IPS-15b (cell line): ENCODE measurements around the gene SERPINB7.

Source experiments
- H3K27me3 ChIP-seq: one replicate; pipeline ENCODE4 v1.6.1; 2013; ENCODE audit warnings: low read length; ENCODE audit not compliant: control insufficient read depth, insufficient read depth
- H3K36me3 ChIP-seq: one replicate; pipeline ENCODE4 v1.6.1; 2013; ENCODE audit warnings: low read length; ENCODE audit not compliant: control insufficient read depth, insufficient read depth
- H3K4me1 ChIP-seq: one replicate; pipeline ENCODE4 v1.6.1; 2013; ENCODE audit warnings: mild to moderate bottlenecking, low read length; ENCODE audit not compliant: control insufficient read depth, insufficient read depth
- H3K4me3 ChIP-seq: one replicate; pipeline ENCODE4 v1.5.1; 2013; ENCODE audit warnings: low read depth, low read length
- H3K9ac ChIP-seq: one replicate; pipeline ENCODE4 v1.6.1; 2013; ENCODE audit warnings: low read depth, mild to moderate bottlenecking, low read length
- H3K9me3 ChIP-seq: one replicate; pipeline ENCODE4 v1.6.1; 2013; ENCODE audit warnings: mild to moderate bottlenecking, low read length; ENCODE audit not compliant: control insufficient read depth, insufficient read depth

Gene SERPINB7

GRCh38 chr18:63775166-63775730 lies at the start of gene SERPINB7:
Gene SERPINB7, plus strand, starts transcription at chr18:63775418. Its CDS starts 6,955 bp downstream, at chr18:63782373.
- no peak within 1 kb of the TSS for H3K9ac ChIP-seq
- no peaks in the 10 kb centered on the region for H3K9me3 ChIP-seq
- no peaks in the 10 kb centered on the region for H3K27me3 ChIP-seq
- H3K4me1 ChIP-seq, result peaks cover 3% of the 10 kb centered on the region
- H3K4me3 ChIP-seq, result no peak within 1 kb of the TSS
- no peaks in the 10 kb centered on the region for H3K36me3 ChIP-seq

GRCh38 chr18:63725682-63726480 lies 49.3 kb upstream of the SERPINB7 start:
- Histone ChIP-seq H3K27me3 (no peaks in the 10 kb centered on the region), H3K9ac (no peak overlapping the region)

GRCh38 chr18:63730773-63731172 lies 44.4 kb upstream of the SERPINB7 start:
- H3K9ac ChIP-seq, result no peak overlapping the region
- H3K4me3 ChIP-seq, result no peak overlapping the region
- no peaks in the 10 kb centered on the region for H3K4me1 ChIP-seq
- H3K27me3 ChIP-seq, result no peaks in the 10 kb centered on the region
- no peaks in the 10 kb centered on the region for H3K9me3 ChIP-seq
- H3K36me3 ChIP-seq, result no peaks in the 10 kb centered on the region

More at GRCh38 chr18:63725682-63726480, 49.3 kb upstream of the SERPINB7 start:
- no peaks in the 10 kb centered on the region for H3K36me3 ChIP-seq
- no peak overlapping the region for H3K4me3 ChIP-seq
- H3K4me1 ChIP-seq, result no peaks in the 10 kb centered on the region
- no peaks in the 10 kb centered on the region for H3K9me3 ChIP-seq

- Histone ChIP-seq H3K9me3 (no peaks in the 10 kb centered on the region), H3K4me3 (no peak overlapping the region), H3K4me1 (no peaks in the 10 kb centered on the region), H3K27me3 (no peaks in the 10 kb centered on the region), H3K36me3 (no peaks in the 10 kb centered on the region), H3K9ac (no peak overlapping the region)
Observed at GRCh38 chr18:63731215-63731614, 44.0 kb upstream of the SERPINB7 start.

GRCh38 chr18:63736876-63737275 lies 38.3 kb upstream of the SERPINB7 start:
- H3K9me3 ChIP-seq, result no peaks in the 10 kb centered on the region
- no peak overlapping the region for H3K9ac ChIP-seq
- H3K4me3 ChIP-seq, result no peak overlapping the region
- H3K4me1 ChIP-seq, result no peaks in the 10 kb centered on the region
- H3K36me3 ChIP-seq, result no peaks in the 10 kb centered on the region
- H3K27me3 ChIP-seq, result no peaks in the 10 kb centered on the region

- H3K4me1 ChIP-seq, result no peaks in the 10 kb centered on the region
- no peaks in the 10 kb centered on the region for H3K9me3 ChIP-seq
- no peak overlapping the region for H3K9ac ChIP-seq
- no peaks in the 10 kb centered on the region for H3K27me3 ChIP-seq
- H3K36me3 ChIP-seq, result no peaks in the 10 kb centered on the region
- no peak overlapping the region for H3K4me3 ChIP-seq
Observed at GRCh38 chr18:63741769-63742168, 33.4 kb upstream of the SERPINB7 start.

GRCh38 chr18:63747006-63747405 lies 28.2 kb upstream of the SERPINB7 start:
- no peaks in the 10 kb centered on the region for H3K27me3 ChIP-seq
- H3K4me3 ChIP-seq, result no peak overlapping the region
- no peaks in the 10 kb centered on the region for H3K9me3 ChIP-seq
- H3K9ac ChIP-seq, result no peak overlapping the region
- no peaks in the 10 kb centered on the region for H3K36me3 ChIP-seq
- no peaks in the 10 kb centered on the region for H3K4me1 ChIP-seq

GRCh38 chr18:63749489-63749888 lies 25.7 kb upstream of the SERPINB7 start:
- H3K9ac ChIP-seq, result no peak overlapping the region
- no peaks in the 10 kb centered on the region for H3K36me3 ChIP-seq
- H3K4me3 ChIP-seq, result no peak overlapping the region
- H3K4me1 ChIP-seq, result no peaks in the 10 kb centered on the region
- H3K27me3 ChIP-seq, result no peaks in the 10 kb centered on the region
- H3K9me3 ChIP-seq, result no peaks in the 10 kb centered on the region

GRCh38 chr18:63752636-63753035 lies 22.6 kb upstream of the SERPINB7 start:
- Histone ChIP-seq H3K9me3 (no peaks in the 10 kb centered on the region), H3K36me3 (no peaks in the 10 kb centered on the region), H3K4me1 (no peaks in the 10 kb centered on the region), H3K27me3 (no peaks in the 10 kb centered on the region), H3K9ac (no peak overlapping the region), H3K4me3 (no peak overlapping the region)

GRCh38 chr18:63753676-63754075 lies 21.5 kb upstream of the SERPINB7 start:
- H3K4me3 ChIP-seq, result no peak overlapping the region
- no peaks in the 10 kb centered on the region for H3K36me3 ChIP-seq
- no peaks in the 10 kb centered on the region for H3K4me1 ChIP-seq
- H3K27me3 ChIP-seq, result no peaks in the 10 kb centered on the region
- H3K9ac ChIP-seq, result no peak overlapping the region
- no peaks in the 10 kb centered on the region for H3K9me3 ChIP-seq

- Histone ChIP-seq H3K4me3 (no peak overlapping the region), H3K4me1 (no peaks in the 10 kb centered on the region), H3K36me3 (no peaks in the 10 kb centered on the region), H3K27me3 (no peaks in the 10 kb centered on the region), H3K9me3 (no peaks in the 10 kb centered on the region), H3K9ac (no peak overlapping the region)
Observed at GRCh38 chr18:63757541-63757940, 17.7 kb upstream of the SERPINB7 start.

- no peaks in the 10 kb centered on the region for H3K36me3 ChIP-seq
- H3K9me3 ChIP-seq, result no peaks in the 10 kb centered on the region
- H3K27me3 ChIP-seq, result no peaks in the 10 kb centered on the region
- no peak overlapping the region for H3K9ac ChIP-seq
- H3K4me1 ChIP-seq, result no peaks in the 10 kb centered on the region
- H3K4me3 ChIP-seq, result no peak overlapping the region
Observed at GRCh38 chr18:63758615-63759240, 16.5 kb upstream of the SERPINB7 start.
